Mucosa of stomach (tissue), 1 donor: ENCODE data around the gene RNASE8.

Source experiments
- H3K27me3 ChIP-seq: one replicate; pipeline ENCODE4 v1.7.0; 2013; ENCODE audit warnings: mild to moderate bottlenecking, low read length; ENCODE audit not compliant: control insufficient read depth, insufficient read depth
- H3K36me3 ChIP-seq: one replicate; pipeline ENCODE4 v1.7.0; 2013; ENCODE audit warnings: low read length; ENCODE audit not compliant: control insufficient read depth, insufficient read depth
- H3K4me1 ChIP-seq: one replicate; pipeline ENCODE4 v1.7.0; 2013; ENCODE audit warnings: mild to moderate bottlenecking, low read length; ENCODE audit not compliant: control insufficient read depth, insufficient read depth
- H3K4me3 ChIP-seq: one replicate; pipeline ENCODE4 v1.7.0; 2013; ENCODE audit warnings: low read length
- H3K9ac ChIP-seq: one replicate; pipeline ENCODE4 v1.7.0; 2013; ENCODE audit warnings: mild to moderate bottlenecking, low read length, moderate library complexity
- H3K9me3 ChIP-seq: one replicate; pipeline ENCODE4 v1.7.0; 2013; ENCODE audit warnings: mild to moderate bottlenecking, low read length, moderate library complexity; ENCODE audit not compliant: control insufficient read depth
- donor health status: Pancreatic carcinoma.

RNASE8 gene

GRCh38 chr14:21072031-21072473 is 14.4 kb downstream of the RNASE8 start:
- peak overlapping the region; percentile 79 for H3K9ac ChIP-seq

GRCh38 chr14:21072781-21073339 is 15.2 kb downstream of the RNASE8 start:
- no peak overlapping the region for H3K9ac ChIP-seq
- no peaks in the 10 kb centered on the region for H3K9me3 ChIP-seq
- peaks cover 37% of the 10 kb centered on the region for H3K4me1 ChIP-seq
- peaks cover 22% of the 10 kb centered on the region for H3K36me3 ChIP-seq
- peaks cover 17% of the 10 kb centered on the region for H3K27me3 ChIP-seq
- H3K4me3 ChIP-seq, result no peak overlapping the region

More at GRCh38 chr14:21072031-21072473, 14.4 kb downstream of the RNASE8 start:
- Histone ChIP-seq H3K27me3 (peaks cover 17% of the 10 kb centered on the region), H3K36me3 (peaks cover 22% of the 10 kb centered on the region), H3K4me3 (peak overlapping the region; percentile 69), H3K4me1 (peaks cover 37% of the 10 kb centered on the region), H3K9me3 (no peaks in the 10 kb centered on the region)

- Histone ChIP-seq H3K4me3 (no peak overlapping the region), H3K9ac (no peak overlapping the region), H3K27me3 (peaks cover 9% of the 10 kb centered on the region), H3K4me1 (peaks cover 30% of the 10 kb centered on the region), H3K9me3 (no peaks in the 10 kb centered on the region), H3K36me3 (peaks cover 30% of the 10 kb centered on the region)
Observed at GRCh38 chr14:21073921-21074320, 16.3 kb downstream of the RNASE8 start.

- Histone ChIP-seq H3K9ac (no peak overlapping the region), H3K4me3 (no peak overlapping the region), H3K27me3 (peaks cover 2% of the 10 kb centered on the region), H3K4me1 (peaks cover 23% of the 10 kb centered on the region), H3K9me3 (no peaks in the 10 kb centered on the region), H3K36me3 (peaks cover 38% of the 10 kb centered on the region)
Observed at GRCh38 chr14:21074398-21075272, 17.0 kb downstream of the RNASE8 start.

GRCh38 chr14:21075719-21076437 is 18.3 kb downstream of the RNASE8 start:
- Histone ChIP-seq H3K4me1 (peaks cover 20% of the 10 kb centered on the region), H3K36me3 (peaks cover 39% of the 10 kb centered on the region), H3K4me3 (no peak overlapping the region), H3K9me3 (no peaks in the 10 kb centered on the region), H3K27me3 (no peaks in the 10 kb centered on the region), H3K9ac (no peak overlapping the region)

- no peaks in the 10 kb centered on the region for H3K27me3 ChIP-seq
- no peak overlapping the region for H3K9ac ChIP-seq
- H3K36me3 ChIP-seq, result peaks cover 47% of the 10 kb centered on the region
- peaks cover 8% of the 10 kb centered on the region for H3K4me1 ChIP-seq
- H3K9me3 ChIP-seq, result no peaks in the 10 kb centered on the region
- no peak overlapping the region for H3K4me3 ChIP-seq
Observed at GRCh38 chr14:21077672-21078071, 20.1 kb downstream of the RNASE8 start.

GRCh38 chr14:21078287-21078686 is 20.7 kb downstream of the RNASE8 start:
- Histone ChIP-seq H3K36me3 (peaks cover 51% of the 10 kb centered on the region), H3K4me3 (no peak overlapping the region), H3K9me3 (no peaks in the 10 kb centered on the region), H3K9ac (no peak overlapping the region), H3K4me1 (peaks cover 2% of the 10 kb centered on the region), H3K27me3 (no peaks in the 10 kb centered on the region)

- no peaks in the 10 kb centered on the region for H3K9me3 ChIP-seq
- H3K4me3 ChIP-seq, result no peak overlapping the region
- peaks cover 51% of the 10 kb centered on the region for H3K36me3 ChIP-seq
- H3K9ac ChIP-seq, result no peak overlapping the region
- no peaks in the 10 kb centered on the region for H3K4me1 ChIP-seq
- H3K27me3 ChIP-seq, result no peaks in the 10 kb centered on the region
Observed at GRCh38 chr14:21078726-21079125, 21.1 kb downstream of the RNASE8 start.

- Histone ChIP-seq H3K9me3 (no peaks in the 10 kb centered on the region), H3K4me3 (no peak overlapping the region), H3K36me3 (peaks cover 33% of the 10 kb centered on the region), H3K9ac (no peak overlapping the region), H3K4me1 (peaks cover 6% of the 10 kb centered on the region), H3K27me3 (no peaks in the 10 kb centered on the region)
Observed at GRCh38 chr14:21081521-21082142, 24.0 kb downstream of the RNASE8 start.

- Histone ChIP-seq H3K4me3 (no peak overlapping the region), H3K9me3 (no peaks in the 10 kb centered on the region), H3K27me3 (no peaks in the 10 kb centered on the region), H3K4me1 (peaks cover 6% of the 10 kb centered on the region), H3K9ac (no peak overlapping the region), H3K36me3 (peaks cover 26% of the 10 kb centered on the region)
Observed at GRCh38 chr14:21083565-21084325, 26.1 kb downstream of the RNASE8 start.

GRCh38 chr14:21084396-21084795 is 26.8 kb downstream of the RNASE8 start:
- no peak overlapping the region for H3K4me3 ChIP-seq
- H3K4me1 ChIP-seq, result peaks cover 7% of the 10 kb centered on the region
- H3K9me3 ChIP-seq, result no peaks in the 10 kb centered on the region
- no peaks in the 10 kb centered on the region for H3K27me3 ChIP-seq
- peaks cover 19% of the 10 kb centered on the region for H3K36me3 ChIP-seq
- H3K9ac ChIP-seq, result no peak overlapping the region
